HepG2 (cell line): ENCODE results near the gene CCDC93. TPM values are rescaled to one million over a fixed set of nuclear protein-coding genes. Genes with fewer than 3 reads are reported as not detected.

Experiments
- AGO1 ChIP-seq: fragments of 200-400 bp; formaldehyde crosslinking; IDR thresholded peaks from 2 replicates; pipeline ENCODE4 v1.6.1; 2017; ENCODE audit warnings: mild to moderate bottlenecking, low read depth, low read length, moderate library complexity; ENCODE audit not compliant: poor library complexity, severe bottlenecking
- ARID5B ChIP-seq: IDR thresholded peaks from 2 replicates; pipeline ENCODE4 v1.4.0; 2020; ENCODE audit warnings: mild to moderate bottlenecking, missing genetic modification reagents
- CBFB ChIP-seq: sonication (generic); formaldehyde crosslinking; IDR thresholded peaks from 2 replicates; pipeline ENCODE4 v1.4.0; 2020; ENCODE audit warnings: missing genetic modification reagents
- ELK4 ChIP-seq: sonication (generic); formaldehyde crosslinking; IDR thresholded peaks from 2 replicates; pipeline ENCODE4 v1.9.0; 2021; ENCODE audit warnings: missing genetic modification reagents, borderline replicate concordance
- ETV5 ChIP-seq: IDR thresholded peaks from 2 replicates; pipeline ENCODE4 v1.6.1; 2018; ENCODE audit warnings: missing biosample characterization, missing genetic modification reagents, inconsistent platforms, borderline replicate concordance
- FOXJ3 ChIP-seq: sonication (generic); formaldehyde crosslinking; IDR thresholded peaks from 2 replicates; pipeline ENCODE4 v1.4.0; 2020; ENCODE audit warnings: missing genetic modification reagents, mild to moderate bottlenecking, borderline replicate concordance
- GFI1 ChIP-seq: sonication (generic); formaldehyde crosslinking; IDR thresholded peaks from 2 replicates; pipeline ENCODE4 v1.5.0; 2020; ENCODE audit warnings: missing genetic modification reagents, mild to moderate bottlenecking, borderline replicate concordance
- HOXA3 ChIP-seq: sonication (generic); formaldehyde crosslinking; IDR thresholded peaks from 2 replicates; pipeline ENCODE4 v1.5.0; 2020; ENCODE audit warnings: missing genetic modification reagents
- HOXA7 ChIP-seq: sonication (generic); formaldehyde crosslinking; IDR thresholded peaks from 2 replicates; pipeline ENCODE4 v1.8.1; 2022; ENCODE audit warnings: mild to moderate bottlenecking, missing genetic modification reagents, moderate library complexity
- KAT8 ChIP-seq: IDR thresholded peaks from 2 replicates; pipeline ENCODE4 v1.6.1; 2016; ENCODE audit warnings: missing genetic modification reagents, missing compliant biosample characterization
- KLF16 ChIP-seq, 2 experiments: sonication (generic) in 1 of 2; formaldehyde crosslinking in 1 of 2; IDR thresholded peaks; 2 replicates each; pipeline versions ENCODE4 v1.6.1 to v1.8.0; 2016 to 2023; ENCODE audit warnings: missing genetic modification reagents in 2 of 2, missing compliant biosample characterization in 1 of 2
- KLF9 ChIP-seq: IDR thresholded peaks from 2 replicates; pipeline ENCODE4 v1.6.1; 2016; ENCODE audit warnings: low read depth
- LBX2 ChIP-seq: sonication (generic); formaldehyde crosslinking; IDR thresholded peaks from 2 replicates; pipeline ENCODE4 v1.5.0; 2020; ENCODE audit warnings: missing genetic modification reagents, mild to moderate bottlenecking, borderline replicate concordance
- MED13 ChIP-seq: sonication (generic); formaldehyde crosslinking; IDR thresholded peaks from 2 replicates; pipeline ENCODE4 v1.5.0; 2020; ENCODE audit warnings: missing genetic modification reagents
- PHF8 ChIP-seq: sonication (generic); formaldehyde crosslinking; IDR thresholded peaks from 2 replicates; pipeline ENCODE4 v1.5.0; 2020; ENCODE audit warnings: missing genetic modification reagents
- SUZ12 ChIP-seq: fragments of 150-350 bp; IDR thresholded peaks from 2 replicates; pipeline ENCODE4 v1.6.1; 2014; ENCODE audit warnings: low read depth, low read length
- ZBTB34 ChIP-seq: sonication (generic); formaldehyde crosslinking; IDR thresholded peaks from 2 replicates; pipeline ENCODE4 v1.8.0; 2022; ENCODE audit warnings: mild to moderate bottlenecking, missing genetic modification reagents
- ZMYM4 ChIP-seq: sonication (generic); formaldehyde crosslinking; IDR thresholded peaks from 2 replicates; pipeline ENCODE4 v1.8.1; 2023; ENCODE audit warnings: mild to moderate bottlenecking, missing genetic modification reagents
- ZNF121 ChIP-seq: sonication (generic); formaldehyde crosslinking; IDR thresholded peaks from 2 replicates; pipeline ENCODE4 v1.5.0; 2020; ENCODE audit warnings: mild to moderate bottlenecking, missing genetic modification reagents
- ZNF232 ChIP-seq: sonication (generic); formaldehyde crosslinking; IDR thresholded peaks from 2 replicates; pipeline ENCODE4 v1.4.0; 2020; ENCODE audit warnings: missing genetic modification reagents, borderline replicate concordance
- ZNF597 ChIP-seq: sonication (generic); formaldehyde crosslinking; IDR thresholded peaks from 2 replicates; pipeline ENCODE4 v1.5.0; 2020; ENCODE audit warnings: missing genetic modification reagents
- ZNF670 ChIP-seq: sonication (generic); formaldehyde crosslinking; IDR thresholded peaks from 2 replicates; pipeline ENCODE4 v1.8.0; 2022; ENCODE audit warnings: mild to moderate bottlenecking, missing genetic modification reagents, borderline replicate concordance
- ZNF749 ChIP-seq: sonication (generic); formaldehyde crosslinking; IDR thresholded peaks from 2 replicates; pipeline ENCODE4 v1.8.0; 2022; ENCODE audit warnings: mild to moderate bottlenecking, missing genetic modification reagents, moderate library complexity, borderline replicate concordance
- polyA plus RNA-seq, 8 experiments: library from polyadenylated mRNA; depleted of rRNA in 3 of 8; stranded (reverse) in 7 of 8; unstranded in 1 of 8; fragments of >200 nt; fragmentation: Illumina TruSeq in 4 of 8; extraction: Trizol in 4 of 8; gene quantifications; 2 replicates each; pipeline versions ENCODE4 v1.2.1 to v1.2.3, GENCODE V29; 2011 to 2016; ENCODE audit warnings: low read depth in 4 of 8, missing spikeins in 1 of 8, mixed read lengths in 1 of 8; ENCODE audit not compliant: insufficient read depth in 1 of 8
- total RNA-seq, 5 experiments: library from RNA; depleted of rRNA; stranded (reverse); fragments of >200 nt; fragmentation: Illumina TruSeq; extraction: Trizol; gene quantifications; 2 replicates each; pipeline ENCODE4 v1.2.3, GENCODE V29; 2016; ENCODE audit warnings: low read depth in 1 of 5

Gene CCDC93
- total and polyA plus RNA-seq, 2 of the 13 experiments (the other 11 are each of a cell fraction or from before 2014, with no cell fraction given) = 37.2 to 53.2 TPM

- TF ChIP-seq ARID5B (CRISPR knock-in tag) (0 out of 2 replicates have a peak, but pooled peaks have one; percentile 53), KLF16 (CRISPR knock-in tag; IDR thresholded peaks at IDR 0.05) (no peak), SUZ12 (no peak), AGO1 (no peak), ZNF232 (CRISPR knock-in tag) (0 out of 2 replicates have a peak, but pooled peaks have one; percentile 14), CBFB (CRISPR knock-in tag) (0 out of 2 replicates have a peak, but pooled peaks have one; percentile 16), FOXJ3 (CRISPR knock-in tag) (peak; percentile 15; the same call in 1 of the 2 replicates), ZNF597 (no peak), ZNF121 (CRISPR knock-in tag) (0 out of 2 replicates have a peak, but pooled peaks have one; percentile 25), PHF8 (CRISPR knock-in tag) (no peak; the same call in 1 of the 2 replicates), MED13 (CRISPR knock-in tag) (peak; percentile 9; the same call in 1 of the 2 replicates), ZMYM4 (CRISPR knock-in tag) (peak; percentile 70), HOXA7 (CRISPR knock-in tag) (no peak), ZBTB34 (CRISPR knock-in tag) (no peak), HOXA3 (CRISPR knock-in tag) (no peak), ELK4 (CRISPR knock-in tag) (no peak), KLF9 (no peak), ETV5 (CRISPR knock-in tag) (no peak; the same call in 1 of the 2 replicates), LBX2 (CRISPR knock-in tag) (no peak), KAT8 (CRISPR knock-in tag) (no peak), ZNF670 (CRISPR knock-in tag) (peak; percentile 55; the same call in 1 of the 2 replicates), ZNF749 (CRISPR knock-in tag) (no peak), GFI1 (CRISPR knock-in tag) (no peak)
Observed at GRCh38 chr2:118013221-118013723, 598 bp downstream of the CCDC93 start (continued).
